Activated T-cell treated with anti-CD3 and anti-CD28 coated beads, Interleukin-2, amount 50 U/mL, for 72 hours (primary cell): ENCODE measurements around the gene CNGB1. TPM values are rescaled to one million over a fixed set of nuclear protein-coding genes. Genes with fewer than 3 reads are reported as not detected.
A peak's percentile ranks its signal among the peaks of the same experiment; 100 is the strongest.

Experiments used
- ATAC-seq, 2 donors: fragments of 150-1000 bp; cut with Tn5 transposase; replicated peaks in 1 of 2; 2 replicates each; pipeline ENCODE4 v1.10.0; 2021; ENCODE audit warnings: moderate library complexity in 2 of 2, mild to moderate bottlenecking in 1 of 2
- DNase-seq, 2 donors: peaks; one replicate each; pipeline ENCODE4 v3.0.0; 2021 to 2022; ENCODE audit warnings: mixed read lengths in 1 of 2
- H3K27ac Mint-ChIP-seq: one replicate; pipeline ENCODE4 v1.8.0; 2022; ENCODE audit warnings: mild to moderate bottlenecking, moderate library complexity, mixed read lengths
- H3K27me3 Mint-ChIP-seq: one replicate; pipeline ENCODE4 v1.8.0; 2022; ENCODE audit warnings: low read depth, mixed read lengths
- H3K36me3 Mint-ChIP-seq, 2 donors: one replicate each; pipeline ENCODE4 v1.8.0; 2022; ENCODE audit warnings: mixed read lengths in 2 of 2, mild to moderate bottlenecking in 1 of 2; ENCODE audit not compliant: insufficient read depth in 2 of 2
- H3K4me1 Mint-ChIP-seq: one replicate; pipeline ENCODE4 v1.8.0; 2022; ENCODE audit warnings: low read depth, mixed read lengths
- H3K4me3 Mint-ChIP-seq, 2 donors: one replicate each; pipeline ENCODE4 v1.8.0; 2022; ENCODE audit warnings: mild to moderate bottlenecking in 2 of 2, mixed read lengths in 2 of 2, moderate library complexity in 2 of 2
- H3K9me3 Mint-ChIP-seq, 2 donors: one replicate each; pipeline ENCODE4 v1.8.0; 2022; ENCODE audit warnings: mixed read lengths in 2 of 2
- total RNA-seq, 2 donors: library from RNA; stranded (reverse); gene quantifications; one replicate each; pipeline ENCODE4 v1.2.3, GENCODE V29; 2022

Gene CNGB1
- total RNA-seq, 2 donors from 2014 or later: not detected

DNA sequence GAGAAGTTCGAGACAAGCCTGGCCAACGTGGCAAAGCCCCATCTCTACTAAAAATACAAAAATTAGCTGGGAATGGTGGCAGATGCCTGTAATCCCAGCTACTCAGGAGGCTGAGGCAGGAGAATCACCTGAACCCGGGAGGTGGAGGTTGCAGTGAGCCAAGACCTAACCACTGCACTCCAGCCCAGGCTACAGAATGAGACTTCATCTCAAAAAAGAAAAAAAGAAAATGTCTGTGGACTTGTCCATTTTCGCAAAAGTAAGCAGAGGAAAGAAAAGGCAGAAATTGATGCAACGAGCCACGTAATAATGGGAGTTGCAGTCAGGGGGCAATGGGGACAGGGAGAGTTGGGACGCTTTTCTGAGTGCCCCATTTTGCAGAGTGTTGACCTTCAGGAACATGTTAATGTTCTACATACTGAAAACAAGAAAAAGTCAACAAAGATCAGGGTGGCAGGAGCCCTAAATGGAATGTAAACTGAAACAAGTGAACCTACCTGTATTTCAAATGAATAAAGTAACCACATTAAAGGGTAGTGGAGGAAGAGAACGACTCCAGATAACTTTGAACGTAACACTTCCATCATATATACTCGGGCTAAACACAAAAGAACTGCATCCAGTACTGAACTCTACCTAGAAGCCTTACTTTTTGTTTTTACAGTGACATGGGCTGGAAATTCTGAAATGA lies 76.4 kb downstream of the CNGB1 start:
- Mint-ChIP-seq H3K27me3 (peaks cover 25% of the 10 kb centered on the region), H3K4me1 (peaks cover 12% of the 10 kb centered on the region), H3K9me3 (no peaks in the 10 kb centered on the region), H3K4me3 (no peak overlapping the region), H3K36me3 (no peaks in the 10 kb centered on the region), H3K27ac (peak overlapping the region; percentile 48)
- DNase-seq (no peak), ATAC-seq (no peak)

DNA sequence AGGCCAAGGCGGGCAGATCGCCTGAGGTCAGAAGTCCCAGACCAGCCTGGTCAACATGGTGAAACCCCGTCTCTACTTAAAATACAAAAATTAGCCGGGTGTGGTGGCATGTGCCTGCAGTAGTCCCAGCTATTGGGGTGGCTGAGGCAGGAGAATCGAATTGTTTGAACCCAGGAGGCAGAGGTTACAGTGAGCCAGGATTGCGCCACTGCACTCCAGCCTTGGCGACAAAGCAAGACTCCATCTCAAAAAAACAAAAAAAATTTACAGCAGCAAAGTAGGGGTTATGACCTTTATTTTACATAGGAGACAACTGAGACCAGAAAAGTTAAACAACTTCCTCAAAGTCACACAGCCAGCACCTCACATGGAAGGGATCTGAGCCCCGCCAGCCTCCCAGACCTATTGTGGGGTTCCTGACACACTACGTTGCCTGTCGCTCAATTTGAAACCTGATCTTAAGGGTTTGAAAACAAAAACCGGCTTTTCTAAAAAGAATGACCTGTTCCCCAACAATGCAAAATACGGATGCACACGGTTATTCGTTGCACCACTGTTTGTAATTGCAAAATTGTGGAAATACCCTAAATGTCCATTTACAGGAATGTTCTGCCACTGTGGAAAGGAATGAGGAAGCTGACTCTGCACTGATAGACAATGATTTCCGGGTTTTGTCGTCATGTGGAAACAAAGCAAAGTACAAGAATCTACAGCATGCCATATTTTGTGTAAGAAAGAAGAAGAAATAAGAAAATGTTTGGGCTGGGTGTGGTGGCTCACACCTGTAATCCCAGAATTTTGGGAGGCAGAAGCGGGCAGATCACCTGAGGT lies 77.2 kb downstream of the CNGB1 start:
- no peak for ATAC-seq
- Mint-ChIP-seq H3K9me3 (no peaks in the 10 kb centered on the region), H3K4me3 (no peak overlapping the region), H3K27me3 (peaks cover 25% of the 10 kb centered on the region), H3K36me3 (no peaks in the 10 kb centered on the region), H3K27ac (no peak overlapping the region), H3K4me1 (peaks cover 12% of the 10 kb centered on the region)
- no peak for DNase-seq

DNA sequence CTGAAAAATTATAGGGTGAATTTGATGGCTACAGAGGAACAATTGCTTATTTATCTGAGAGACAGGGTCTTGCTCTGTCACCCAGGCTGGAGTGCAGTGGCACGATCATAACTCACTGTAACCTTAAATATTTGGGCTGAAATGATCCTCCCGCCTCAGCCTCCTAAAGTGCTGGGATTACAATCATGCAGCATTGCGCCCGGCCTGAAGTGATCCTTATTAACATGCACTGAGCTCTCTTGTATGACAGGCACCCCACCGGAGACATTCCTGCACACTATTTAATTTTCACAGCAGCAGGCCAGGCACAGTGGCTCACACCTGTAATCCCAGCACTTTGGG lies 77.7 kb downstream of the CNGB1 start:
- peaks cover 26% of the 10 kb centered on the region for H3K27me3 Mint-ChIP-seq
- H3K4me1 Mint-ChIP-seq: peaks cover 12% of the 10 kb centered on the region
- DNase-seq (no peak), ATAC-seq (no peak)
- no peaks in the 10 kb centered on the region for H3K9me3 Mint-ChIP-seq
- H3K36me3 Mint-ChIP-seq: no peaks in the 10 kb centered on the region
- H3K4me3 Mint-ChIP-seq: no peak overlapping the region
- no peak overlapping the region for H3K27ac Mint-ChIP-seq

DNA sequence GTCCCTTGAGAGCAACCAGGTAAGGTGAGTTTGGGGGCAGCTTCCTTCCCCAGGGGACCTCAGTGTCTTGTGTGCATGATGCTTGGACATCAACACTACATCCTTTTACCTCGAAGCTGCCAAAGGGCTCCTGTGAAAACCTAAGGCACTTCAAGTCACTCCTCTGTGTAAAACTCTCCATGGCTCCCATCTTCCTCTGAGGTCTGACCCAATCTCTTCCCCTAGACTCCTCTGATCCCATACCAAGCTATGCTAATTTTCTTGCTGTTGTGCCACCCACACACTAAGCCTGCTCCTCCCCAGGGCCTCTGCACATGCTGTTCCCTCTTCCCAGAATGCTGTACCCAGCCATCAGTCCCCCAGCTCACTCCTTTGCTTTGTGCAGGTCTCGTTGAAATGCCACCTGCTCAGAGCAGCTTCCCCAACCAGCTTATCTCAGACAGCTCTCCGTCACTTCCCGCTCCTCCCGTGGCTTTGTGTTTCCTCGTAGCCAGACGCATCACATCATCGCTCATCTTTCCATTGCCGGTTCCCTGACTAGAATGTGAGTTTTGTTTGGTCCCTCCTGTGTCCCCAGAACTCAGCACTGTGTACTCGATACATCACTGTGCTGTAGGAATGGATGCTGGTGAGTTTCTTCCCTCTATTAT lies 78.4 kb downstream of the CNGB1 start:
- Mint-ChIP-seq H3K27ac (no peak overlapping the region), H3K27me3 (peaks cover 32% of the 10 kb centered on the region), H3K4me1 (peaks cover 12% of the 10 kb centered on the region), H3K36me3 (no peaks in the 10 kb centered on the region), H3K9me3 (no peaks in the 10 kb centered on the region), H3K4me3 (no peak overlapping the region)
- DNase-seq: no peak
- ATAC-seq: no peak

DNA sequence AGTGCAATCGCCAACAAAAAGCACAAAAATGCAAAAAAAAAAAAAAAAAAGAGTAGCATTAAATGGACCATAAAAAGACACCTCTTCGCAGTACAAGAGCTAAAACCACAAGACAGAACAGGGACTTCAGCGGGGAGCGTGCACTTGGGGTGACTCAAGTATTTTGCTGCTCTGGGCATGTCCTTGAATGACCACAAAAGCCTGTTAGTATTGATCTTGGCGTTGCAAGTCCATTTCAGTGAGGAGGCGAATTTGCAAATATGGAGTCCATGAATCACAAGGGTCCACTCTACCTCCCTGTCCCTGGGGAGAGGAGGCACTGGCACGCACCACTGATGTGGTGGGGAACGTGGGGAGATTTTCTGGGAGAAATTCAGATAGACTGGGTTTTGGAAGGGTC lies 78.9 kb downstream of the CNGB1 start:
- DNase-seq: no peak
- no peaks in the 10 kb centered on the region for H3K36me3 Mint-ChIP-seq
- ATAC-seq: no peak
- peaks cover 34% of the 10 kb centered on the region for H3K27me3 Mint-ChIP-seq
- H3K4me1 Mint-ChIP-seq: peaks cover 12% of the 10 kb centered on the region
- no peak overlapping the region for H3K27ac Mint-ChIP-seq
- H3K4me3 Mint-ChIP-seq: no peak overlapping the region
- no peaks in the 10 kb centered on the region for H3K9me3 Mint-ChIP-seq

DNA sequence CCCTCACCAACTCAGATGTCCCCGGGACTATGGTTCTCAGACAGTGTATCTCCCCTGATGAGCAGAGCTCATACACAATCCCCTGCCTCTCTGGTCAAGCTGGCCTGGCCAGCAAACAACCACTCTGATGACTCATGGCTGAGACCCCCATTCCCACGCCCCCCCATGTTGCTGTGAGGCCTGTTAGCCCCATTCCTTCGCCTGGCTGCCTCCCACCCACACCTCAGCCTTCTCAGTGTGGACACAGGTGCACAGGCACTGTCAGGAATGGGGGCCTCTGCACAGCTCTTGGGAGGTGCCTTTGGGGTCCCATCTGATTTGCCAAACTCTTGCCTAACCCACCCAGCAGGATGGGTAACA lies 80.2 kb downstream of the CNGB1 start:
- no peak overlapping the region for H3K4me3 Mint-ChIP-seq

DNA sequence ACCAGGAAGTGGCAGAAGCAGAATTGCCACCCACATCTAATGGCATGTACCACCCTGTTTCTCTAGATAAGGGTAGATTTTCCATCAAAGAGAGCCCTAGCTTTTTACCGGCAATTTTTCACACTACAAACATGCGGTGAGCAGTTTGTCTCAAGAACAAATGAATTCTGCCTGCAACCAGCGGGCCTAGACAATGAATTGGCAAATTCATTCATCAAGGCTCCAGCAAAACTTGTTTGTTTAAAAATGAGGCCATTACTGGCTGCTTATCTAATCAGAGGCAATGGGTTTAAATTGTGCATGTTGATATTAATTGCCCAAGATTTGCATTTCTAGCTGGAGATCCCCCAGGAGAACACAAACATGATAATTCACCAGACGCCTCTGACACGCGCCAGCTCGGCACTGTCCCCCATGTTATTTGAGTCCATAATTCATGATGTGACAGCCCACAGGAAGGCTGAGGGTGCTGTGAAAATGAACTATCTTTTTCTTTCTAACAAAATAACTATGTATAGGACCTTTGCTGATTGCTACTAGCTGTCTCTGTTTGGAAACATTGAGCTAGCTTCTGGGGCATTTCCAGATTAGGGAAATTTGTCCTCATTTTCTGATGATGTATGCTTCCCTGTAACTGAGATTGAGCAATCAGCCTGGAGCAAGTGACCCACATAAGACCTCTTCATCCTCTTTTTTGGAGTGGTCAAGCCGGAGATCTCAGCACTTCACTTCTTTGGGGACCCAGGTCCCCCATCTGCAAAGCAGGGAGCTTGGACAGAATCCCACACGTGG lies 80.8 kb downstream of the CNGB1 start:
- peaks cover 41% of the 10 kb centered on the region for H3K27me3 Mint-ChIP-seq
- ATAC-seq: no peak
- H3K4me1 Mint-ChIP-seq: peaks cover 12% of the 10 kb centered on the region
- H3K27ac Mint-ChIP-seq: no peak overlapping the region
- no peak for DNase-seq
- no peak overlapping the region for H3K4me3 Mint-ChIP-seq
- no peaks in the 10 kb centered on the region for H3K36me3 Mint-ChIP-seq
- no peaks in the 10 kb centered on the region for H3K9me3 Mint-ChIP-seq

More for the DNA sequence above, 80.2 kb downstream of the CNGB1 start:
- H3K27ac Mint-ChIP-seq: no peak overlapping the region
- DNase-seq (no peak), ATAC-seq (no peak)
- H3K36me3 Mint-ChIP-seq: no peaks in the 10 kb centered on the region
- H3K4me1 Mint-ChIP-seq: peaks cover 12% of the 10 kb centered on the region
- no peaks in the 10 kb centered on the region for H3K9me3 Mint-ChIP-seq
- peaks cover 35% of the 10 kb centered on the region for H3K27me3 Mint-ChIP-seq

DNA sequence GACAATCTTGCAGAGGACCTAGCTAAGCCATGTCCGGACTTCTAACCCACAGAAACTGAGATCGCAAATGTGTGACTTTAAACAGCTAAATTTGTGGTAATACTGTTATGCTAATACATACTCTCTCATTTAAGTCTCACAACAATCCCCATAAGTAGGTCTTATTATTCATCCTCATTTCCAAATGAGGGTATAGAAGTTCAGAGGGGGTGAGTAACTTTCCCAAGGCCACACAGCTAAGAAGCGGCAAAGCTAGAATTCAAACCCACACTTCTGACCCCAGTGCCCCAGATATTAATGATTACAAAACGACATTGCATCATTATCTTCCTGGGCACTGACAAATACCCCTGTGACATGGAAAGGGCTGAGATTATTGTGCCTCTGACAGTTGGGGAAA lies 81.4 kb downstream of the CNGB1 start:
- Mint-ChIP-seq H3K9me3 (no peaks in the 10 kb centered on the region), H3K36me3 (no peaks in the 10 kb centered on the region), H3K4me1 (peaks cover 7% of the 10 kb centered on the region), H3K27me3 (peaks cover 47% of the 10 kb centered on the region), H3K4me3 (no peak overlapping the region), H3K27ac (no peak overlapping the region)
- no peak for ATAC-seq
- no peak for DNase-seq

DNA sequence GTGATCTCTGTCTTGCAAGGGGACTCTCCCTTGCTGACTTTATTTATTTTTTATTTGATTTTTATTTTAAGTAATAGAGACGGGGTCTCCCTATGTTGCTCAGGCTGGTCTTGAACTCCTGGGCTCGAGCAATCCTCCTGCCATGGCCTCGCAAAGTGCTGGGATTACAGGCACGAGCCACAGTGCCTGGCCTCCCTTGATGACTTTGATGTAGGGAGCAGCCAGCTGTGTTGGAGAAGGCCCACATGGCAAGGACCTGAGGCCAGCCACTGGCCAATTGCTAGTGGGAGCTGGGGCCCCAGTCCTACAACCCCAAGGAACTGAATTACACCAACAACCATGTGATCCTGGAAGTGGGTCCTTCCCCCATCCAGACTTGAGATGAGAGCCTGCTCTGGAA lies 81.8 kb downstream of the CNGB1 start:
- H3K4me3 Mint-ChIP-seq: no peak overlapping the region
- peaks cover 47% of the 10 kb centered on the region for H3K27me3 Mint-ChIP-seq
- no peaks in the 10 kb centered on the region for H3K9me3 Mint-ChIP-seq
- no peak overlapping the region for H3K27ac Mint-ChIP-seq
- no peak for DNase-seq
- H3K36me3 Mint-ChIP-seq: no peaks in the 10 kb centered on the region
- ATAC-seq: no peak
- H3K4me1 Mint-ChIP-seq: peaks cover 3% of the 10 kb centered on the region

DNA sequence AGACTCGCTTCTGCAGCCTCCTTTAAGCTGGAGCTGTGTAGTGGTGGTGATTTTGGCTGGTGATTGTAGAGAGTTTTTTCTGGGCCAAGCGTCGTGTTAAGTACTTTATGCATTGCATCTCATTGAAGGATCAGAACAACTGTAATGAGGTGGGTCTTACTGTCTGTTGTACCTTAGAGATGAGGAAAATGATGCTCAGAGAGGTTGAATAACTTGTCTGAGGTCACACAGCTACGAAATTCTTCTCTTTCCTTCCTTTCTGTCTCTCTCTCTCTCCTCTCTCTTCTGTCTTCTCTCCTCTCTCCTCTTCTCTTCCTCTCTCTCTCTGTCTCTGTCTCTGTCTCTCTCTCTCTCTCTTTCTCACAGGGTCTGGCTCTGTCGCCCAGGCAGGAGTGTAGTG lies 82.8 kb downstream of the CNGB1 start:
- Mint-ChIP-seq H3K27ac (no peak overlapping the region), H3K4me3 (no peak overlapping the region)

DNA sequence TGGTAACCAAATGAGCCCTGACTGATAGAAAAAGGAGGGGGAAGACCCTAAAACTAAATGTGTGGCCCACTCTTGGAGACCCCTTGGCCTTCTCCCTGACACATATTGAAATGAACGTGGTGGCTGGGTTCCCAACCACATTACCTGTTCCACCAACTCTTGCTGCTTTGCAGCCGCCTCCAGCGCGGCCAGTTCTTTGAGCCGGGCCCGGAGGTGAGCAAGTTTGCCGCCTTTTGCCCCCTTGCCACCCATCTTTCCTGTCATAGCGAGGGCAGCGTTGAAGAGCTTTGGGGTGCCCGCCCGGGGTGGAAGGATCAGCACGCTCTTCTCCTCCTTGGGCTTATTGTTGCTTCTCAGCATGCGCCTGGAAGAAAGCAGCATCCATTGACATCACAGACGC lies 83.2 kb downstream of the CNGB1 start:
- ATAC-seq (no peak), DNase-seq (no peak)
- no peaks in the 10 kb centered on the region for H3K9me3 Mint-ChIP-seq
- H3K27ac Mint-ChIP-seq: no peak overlapping the region
- H3K4me3 Mint-ChIP-seq: no peak overlapping the region
- H3K4me1 Mint-ChIP-seq: no peaks in the 10 kb centered on the region
- H3K36me3 Mint-ChIP-seq: no peaks in the 10 kb centered on the region
- peaks cover 49% of the 10 kb centered on the region for H3K27me3 Mint-ChIP-seq

More for the DNA sequence above, 82.8 kb downstream of the CNGB1 start:
- ATAC-seq (no peak), DNase-seq (no peak)
- Mint-ChIP-seq H3K27me3 (peaks cover 49% of the 10 kb centered on the region), H3K9me3 (no peaks in the 10 kb centered on the region), H3K36me3 (no peaks in the 10 kb centered on the region), H3K4me1 (no peaks in the 10 kb centered on the region)

DNA sequence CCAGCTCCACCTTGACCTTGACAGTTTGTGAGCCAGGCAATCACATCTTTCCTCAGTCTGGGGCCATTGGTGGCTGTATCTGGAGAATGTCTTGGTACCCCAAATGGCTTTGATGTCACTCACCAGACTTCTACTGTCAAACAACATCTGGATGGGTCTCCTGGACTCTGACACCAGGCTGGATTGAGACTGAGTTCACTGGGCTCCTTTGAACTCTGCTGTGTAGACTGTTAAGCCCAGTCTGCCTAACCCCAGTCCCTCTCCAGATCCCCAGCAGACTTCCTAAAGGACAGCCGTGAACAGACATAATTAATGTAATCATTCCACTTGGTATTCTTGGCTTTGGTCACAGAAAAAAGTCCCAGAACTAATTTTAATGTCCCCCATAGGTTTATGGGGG lies 84.5 kb downstream of the CNGB1 start:
- Mint-ChIP-seq H3K4me3 (no peak overlapping the region), H3K36me3 (no peaks in the 10 kb centered on the region), H3K27me3 (peaks cover 54% of the 10 kb centered on the region), H3K27ac (no peak overlapping the region), H3K4me1 (no peaks in the 10 kb centered on the region), H3K9me3 (no peaks in the 10 kb centered on the region)
- DNase-seq (no peak), ATAC-seq (no peak)

DNA sequence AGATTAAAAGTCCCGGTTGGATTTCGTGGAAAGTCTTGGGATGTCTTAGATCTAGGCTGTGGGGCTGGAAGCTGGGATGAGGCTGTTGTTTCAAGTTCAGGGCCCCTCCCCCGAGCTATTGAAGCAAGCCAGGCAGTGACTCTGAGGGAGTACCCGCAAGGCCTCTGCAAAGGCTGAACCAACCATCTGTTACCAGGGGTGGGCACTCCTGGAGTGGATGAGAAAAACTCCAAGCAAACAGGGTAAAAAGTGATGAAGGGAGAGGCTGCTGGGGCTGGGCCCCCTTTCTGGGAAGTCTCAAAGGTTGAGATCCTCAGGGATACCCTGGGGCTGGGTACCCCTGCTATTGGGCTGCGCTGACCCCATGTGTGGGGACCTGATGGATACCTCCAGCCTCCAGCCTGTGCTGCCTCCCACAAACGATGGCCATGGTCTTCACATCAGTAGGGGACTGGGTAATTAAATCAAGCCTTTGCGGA lies 86.2 kb downstream of the CNGB1 start:
- ATAC-seq (no peak), DNase-seq (no peak)
- peaks cover 47% of the 10 kb centered on the region for H3K27me3 Mint-ChIP-seq
- H3K9me3 Mint-ChIP-seq: no peaks in the 10 kb centered on the region
- H3K4me3 Mint-ChIP-seq: peak overlapping the region in 1 of 2 donors; percentile 54
- H3K36me3 Mint-ChIP-seq: no peaks in the 10 kb centered on the region
- H3K27ac Mint-ChIP-seq: no peak overlapping the region
- no peaks in the 10 kb centered on the region for H3K4me1 Mint-ChIP-seq
